DLD1 (cell line): ENCODE results near the gene SELENOO.

Source experiments
- in situ Hi-C: cut with HindIII; loops from 2 replicates; pipeline ENCODE4 v1.10.0; 2017; ENCODE audit warnings: low sequenced_read_pairs

Gene SELENOO

DNA sequence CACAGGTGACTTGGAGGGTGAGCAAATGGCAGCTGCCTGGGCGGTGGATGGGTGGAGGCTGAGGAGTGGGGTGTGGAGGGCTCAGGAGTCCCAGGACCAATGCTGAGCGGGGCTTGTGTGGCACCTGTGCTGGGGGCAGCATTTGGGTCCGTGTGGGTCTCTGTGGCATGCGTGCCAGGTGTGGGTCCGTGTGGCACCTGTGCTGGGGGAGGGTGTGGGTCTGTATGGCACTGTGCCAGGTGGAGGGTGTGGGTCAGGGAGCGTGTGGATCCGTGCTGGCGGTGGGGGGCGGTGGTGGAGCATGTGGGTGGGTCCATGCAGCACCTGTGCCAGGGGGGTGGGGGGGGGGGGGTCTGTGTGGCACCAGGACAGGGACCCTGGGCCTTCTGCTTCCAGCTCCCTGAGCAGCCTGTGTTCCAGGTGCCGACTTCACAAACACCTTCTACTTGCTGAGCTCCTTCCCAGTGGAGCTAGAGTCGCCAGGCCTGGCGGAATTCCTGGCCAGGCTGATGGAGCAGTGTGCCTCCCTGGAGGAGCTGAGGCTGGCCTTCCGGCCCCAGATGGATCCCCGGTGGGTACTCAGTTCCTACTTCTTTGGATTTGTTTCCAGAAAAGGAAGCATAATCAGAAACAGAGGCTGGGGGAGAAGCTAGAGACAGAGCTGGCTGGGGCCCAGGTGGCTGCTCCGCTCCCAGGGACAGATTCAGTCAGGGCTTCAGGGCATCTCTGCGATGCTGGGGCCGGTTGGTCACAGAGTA, 14.7 kb downstream of the SELENOO start:
- in situ Hi-C loops: no loop called here

DNA sequence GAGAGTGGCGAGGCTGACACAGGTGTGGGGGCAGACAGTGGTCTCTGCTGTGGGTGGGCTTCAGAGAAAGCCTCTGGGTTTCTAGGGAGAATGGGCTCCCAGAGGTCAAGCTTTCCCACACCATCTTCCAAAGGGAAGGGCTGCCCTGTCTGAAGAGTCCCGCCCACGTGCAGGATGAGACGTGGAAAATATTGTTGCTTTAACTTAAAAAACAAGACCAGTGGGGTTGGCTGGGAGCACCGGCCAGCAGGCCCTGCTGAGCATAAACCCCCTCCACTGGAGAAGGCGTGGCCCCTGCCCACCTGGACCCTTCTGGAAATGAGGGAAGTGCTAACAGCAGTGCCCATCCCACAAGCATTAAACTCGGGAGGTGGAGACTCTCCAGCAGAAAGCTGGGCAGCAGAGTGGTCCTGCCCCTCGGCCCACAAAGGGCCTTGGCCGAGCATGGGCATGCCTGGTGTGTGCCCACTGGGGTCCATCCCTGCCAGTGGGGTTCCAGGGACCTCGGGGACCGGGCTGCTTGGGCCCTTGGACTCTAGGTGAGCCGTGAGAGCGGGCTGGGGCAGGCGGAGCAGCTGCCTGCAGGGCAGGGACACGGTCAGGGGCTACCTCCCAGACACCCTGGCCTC, 15.4 kb downstream of the SELENOO start:
- in situ Hi-C loops: no loop called here

DNA sequence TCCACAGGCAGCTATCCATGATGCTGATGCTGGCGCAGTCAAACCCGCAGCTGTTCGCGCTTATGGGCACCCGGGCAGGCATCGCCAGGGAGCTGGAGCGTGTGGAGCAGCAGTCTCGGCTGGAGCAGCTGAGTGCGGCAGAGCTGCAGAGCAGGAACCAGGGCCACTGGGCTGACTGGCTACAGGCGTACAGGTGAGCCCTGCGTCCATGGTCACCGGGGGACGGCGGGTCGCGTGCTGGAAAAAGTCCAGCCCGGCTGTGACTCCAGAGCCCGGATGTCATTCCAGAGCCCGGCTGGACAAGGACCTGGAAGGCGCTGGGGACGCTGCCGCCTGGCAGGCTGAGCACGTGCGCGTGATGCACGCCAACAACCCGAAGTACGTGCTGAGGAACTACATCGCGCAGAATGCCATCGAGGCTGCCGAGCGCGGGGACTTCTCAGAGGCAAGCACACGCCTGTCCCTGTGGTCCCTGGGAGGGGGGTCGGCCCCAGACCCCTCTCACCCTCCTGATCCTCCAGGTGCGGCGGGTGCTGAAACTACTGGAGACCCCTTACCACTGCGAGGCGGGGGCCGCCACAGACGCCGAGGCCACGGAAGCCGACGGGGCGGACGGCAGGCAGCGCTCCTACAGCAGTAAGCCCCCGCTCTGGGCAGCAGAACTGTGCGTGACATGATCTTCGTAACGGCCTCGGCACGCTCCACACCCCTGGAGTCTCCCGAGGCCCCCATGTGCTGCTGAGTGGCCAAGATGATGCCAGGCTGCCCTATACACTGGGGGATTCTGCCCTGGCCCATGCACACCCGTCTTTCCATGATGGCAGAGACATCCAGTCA, 16.1 kb downstream of the SELENOO start:
- in situ Hi-C loops: no loop called here

DNA sequence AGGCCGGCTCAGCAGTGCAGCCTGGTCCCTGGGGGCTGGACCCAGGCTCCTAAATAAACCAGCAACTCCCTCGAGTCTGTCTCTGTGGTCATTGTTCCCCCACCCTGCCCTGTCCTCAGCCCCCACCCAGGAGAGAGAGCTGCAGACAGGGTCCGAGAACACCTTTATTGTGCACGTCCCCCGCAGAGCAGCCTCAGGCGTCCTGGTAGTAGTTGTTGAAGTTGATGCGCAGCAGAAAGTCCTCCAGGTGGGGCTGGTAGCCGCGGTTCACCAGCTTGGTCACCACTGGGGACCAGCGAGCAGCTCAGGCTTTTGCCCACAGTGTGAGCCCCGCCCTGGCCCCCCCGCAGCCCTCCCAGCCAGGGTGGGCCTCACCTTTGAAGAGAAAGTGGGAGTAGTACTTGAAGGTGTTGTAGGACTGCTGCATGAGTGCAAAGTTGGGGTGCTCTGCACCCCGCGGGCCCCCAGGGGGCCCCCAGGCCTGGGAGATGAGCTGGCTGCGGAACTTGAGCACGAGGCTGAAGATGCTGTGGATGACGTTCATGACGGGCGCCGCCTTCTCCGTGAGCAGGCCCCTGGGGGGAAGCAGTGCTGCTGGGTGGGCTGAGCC, 16.8 kb downstream of the SELENOO start:
- in situ Hi-C loops: no loop called here

DNA sequence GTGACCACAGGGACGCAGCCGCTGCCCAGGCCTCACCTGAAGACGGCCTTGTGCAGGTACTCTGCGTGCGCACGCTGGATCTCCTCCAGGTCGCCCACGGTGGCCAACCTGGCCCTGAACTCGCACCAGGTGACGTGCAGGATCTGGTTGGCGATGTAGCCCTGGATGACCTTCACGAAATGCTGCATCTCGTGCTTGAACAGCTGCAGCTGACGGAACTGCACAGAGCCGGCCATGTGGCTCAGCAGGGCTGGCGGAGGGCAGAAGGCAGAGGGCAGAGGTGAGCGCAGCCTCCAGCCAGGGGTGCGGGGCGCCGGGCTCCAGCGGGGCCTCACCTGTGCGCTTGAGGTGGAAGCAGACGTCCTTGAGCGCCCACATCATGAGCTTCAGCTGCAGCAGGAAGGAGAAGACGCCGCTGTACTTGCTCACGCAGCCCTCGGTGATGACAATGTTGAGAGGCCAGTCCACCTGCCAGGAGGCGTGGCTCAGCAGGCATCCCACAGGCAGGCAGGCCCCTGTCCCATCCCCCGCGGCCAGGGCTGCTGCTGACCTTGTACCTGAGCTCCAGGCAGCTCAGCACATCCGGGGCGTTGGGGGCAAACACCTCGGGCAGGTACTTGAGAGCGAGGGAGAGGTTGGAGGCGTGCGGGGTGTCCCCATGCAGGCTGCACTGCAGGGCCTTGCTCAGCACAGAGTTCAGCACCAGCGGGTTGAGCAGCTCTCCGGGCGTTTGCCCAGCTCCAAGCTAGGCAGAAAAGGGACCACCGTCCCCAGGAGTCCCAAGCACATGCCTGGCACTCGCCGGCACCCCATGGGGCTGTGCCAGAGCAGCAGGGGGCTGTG, 17.6 kb downstream of the SELENOO start:
- in situ Hi-C loops: no loop called here

DNA sequence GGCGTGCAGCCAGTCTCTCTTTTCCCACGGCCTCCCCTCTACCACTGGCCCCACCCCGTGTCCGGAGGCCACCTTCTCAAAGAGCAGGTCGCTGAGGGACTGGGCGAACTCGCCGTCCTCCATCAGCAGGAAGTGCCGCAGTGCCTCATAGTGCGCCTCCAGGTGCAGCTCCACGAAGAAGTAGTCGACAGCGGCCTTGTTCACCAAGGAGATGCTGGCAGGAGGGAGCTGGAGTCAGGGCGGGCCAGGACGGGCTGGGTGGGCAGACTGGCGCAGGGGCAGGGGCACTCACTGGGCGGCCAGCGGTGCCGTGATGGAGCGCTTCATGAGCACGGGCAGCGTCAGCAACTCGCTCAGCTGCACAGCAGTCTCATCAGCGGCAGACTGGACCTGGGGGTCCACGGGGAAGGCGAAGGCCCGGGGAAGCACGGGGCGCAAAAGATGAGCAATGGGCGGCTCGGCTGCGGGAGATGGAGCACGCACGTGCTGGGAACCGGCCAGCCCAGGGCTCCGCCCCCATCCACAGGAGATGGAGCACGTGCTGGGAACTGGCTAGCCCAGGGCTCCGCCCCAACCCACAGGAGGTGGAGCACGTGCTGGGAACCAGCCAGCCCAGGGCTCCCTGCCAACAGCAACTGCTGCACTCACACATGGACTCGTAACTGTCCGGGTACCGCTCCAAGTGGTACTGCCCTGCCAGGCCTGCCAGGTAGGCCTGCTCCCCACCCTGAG, 18.4 kb downstream of the SELENOO start:
- in situ Hi-C loops: no loop called here

DNA sequence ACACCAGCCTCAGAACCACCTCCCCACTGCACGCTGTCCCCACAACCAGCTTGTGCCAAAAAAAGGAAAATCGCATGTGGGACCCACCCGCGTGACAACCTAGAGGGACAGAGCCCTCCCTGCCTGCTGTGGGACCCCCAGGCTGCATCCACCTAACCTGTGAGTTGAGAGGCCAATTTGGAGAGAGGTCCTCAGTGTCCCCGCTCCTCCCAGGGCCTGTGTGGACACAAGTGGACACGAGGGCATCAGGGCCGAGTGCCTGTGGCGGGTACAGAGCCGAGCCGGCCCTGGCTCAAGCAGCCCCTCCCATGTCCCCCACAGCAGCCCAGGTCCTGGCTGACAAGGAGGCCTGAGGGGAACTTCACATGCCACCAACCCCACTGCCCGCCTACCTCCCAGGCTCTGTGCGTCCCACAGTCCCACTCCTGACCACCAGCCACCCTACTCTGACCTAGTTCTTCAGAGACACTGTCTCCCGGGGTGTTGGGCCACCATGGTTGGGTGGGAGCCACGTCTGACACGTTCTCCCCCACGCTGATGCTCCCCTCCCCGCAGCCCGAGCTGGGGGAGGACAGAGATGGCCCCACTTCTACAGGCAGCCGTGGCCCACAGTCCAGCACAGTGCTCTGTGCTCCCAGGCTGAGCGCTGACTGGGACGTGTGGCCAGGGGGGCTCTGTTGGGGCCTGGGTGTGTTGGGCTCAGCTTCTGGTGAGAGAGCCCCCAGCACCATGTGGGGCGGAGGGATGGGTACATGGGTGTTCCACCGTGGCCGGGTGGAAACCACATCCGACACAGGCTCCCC, 19.2 kb downstream of the SELENOO start:
- in situ Hi-C loops: no loop called here

DNA sequence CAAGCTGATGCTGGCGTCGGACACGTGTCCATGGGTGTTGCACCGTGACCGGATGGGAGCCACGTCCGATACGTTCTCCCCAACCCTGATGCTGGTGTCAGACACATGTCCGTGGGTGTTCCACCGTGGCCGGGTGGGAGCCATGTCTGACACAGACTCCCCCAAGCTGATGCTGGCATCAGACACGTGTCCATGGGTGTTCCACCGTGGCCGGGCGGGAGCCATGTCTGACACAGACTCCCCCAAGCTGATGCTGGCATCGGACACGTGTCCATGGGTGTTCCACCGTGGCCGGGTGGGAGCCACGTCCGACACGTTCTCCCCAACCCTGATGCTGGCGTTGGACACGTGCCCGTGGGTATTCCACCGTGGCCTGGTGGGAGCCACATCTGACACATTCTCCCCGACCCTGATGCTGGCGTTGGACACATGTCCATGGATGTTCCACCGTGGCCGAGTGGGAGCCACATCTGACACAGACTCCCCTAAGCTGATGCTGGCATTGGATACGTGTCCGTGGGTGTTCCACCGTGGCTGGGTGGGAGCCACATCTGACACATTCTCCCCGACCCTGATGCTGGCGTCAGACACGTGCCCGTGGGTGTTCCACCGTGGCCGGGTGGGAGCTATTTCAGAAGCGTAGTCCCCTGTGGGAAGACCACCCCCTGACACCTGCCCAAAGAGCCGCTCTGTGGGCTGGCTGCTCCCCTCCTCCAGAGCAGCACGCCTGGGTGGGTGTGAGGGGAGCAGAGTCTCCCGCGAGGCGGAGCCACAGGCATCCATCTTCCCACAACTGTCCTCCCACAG, 20.0 kb downstream of the SELENOO start:
- in situ Hi-C loops: no loop called here

DNA sequence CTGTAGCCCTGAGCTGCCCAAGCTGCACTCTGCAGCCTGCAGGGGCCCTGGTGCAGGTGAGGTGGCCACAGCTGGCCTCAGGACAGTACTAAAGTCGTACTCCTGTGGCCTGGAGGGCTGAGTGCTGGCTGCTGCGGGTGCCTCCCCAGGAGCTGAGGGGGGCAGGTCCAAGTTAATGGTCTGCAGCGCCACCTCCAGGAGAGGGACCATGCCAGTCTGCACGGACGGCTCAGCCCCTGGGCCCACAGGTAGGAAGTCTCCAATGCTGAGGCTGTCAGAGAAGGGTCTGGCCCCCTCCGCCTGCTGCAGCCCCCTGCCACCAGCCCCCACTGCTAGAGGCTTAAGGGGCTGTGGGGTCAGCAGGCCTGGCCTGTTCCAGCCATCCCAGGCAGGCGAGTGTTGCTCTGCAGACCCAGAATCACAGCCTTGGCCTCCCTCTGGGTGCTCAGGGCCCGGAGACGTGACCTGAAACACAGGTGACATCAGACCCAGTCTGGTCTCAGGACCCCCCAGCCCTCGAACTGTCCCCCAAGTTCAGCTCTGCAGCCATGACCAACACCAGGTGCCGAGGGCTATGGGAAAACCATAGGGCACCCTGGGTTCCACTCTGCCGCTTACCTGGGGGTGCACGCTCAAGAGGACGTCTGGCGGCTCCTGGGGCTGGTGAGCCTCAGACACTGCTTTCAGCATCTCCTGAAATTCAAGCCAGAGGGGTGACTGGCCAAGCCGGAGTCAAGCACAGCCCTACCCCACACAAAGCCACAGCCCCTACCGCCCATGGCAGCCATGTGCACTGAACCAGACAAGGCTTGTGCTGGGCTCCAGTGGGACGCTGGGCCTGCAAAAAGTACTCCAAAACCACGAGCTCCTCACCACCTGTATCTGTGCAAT, 20.8 kb downstream of the SELENOO start:
- in situ Hi-C loops: no loop called here

DNA sequence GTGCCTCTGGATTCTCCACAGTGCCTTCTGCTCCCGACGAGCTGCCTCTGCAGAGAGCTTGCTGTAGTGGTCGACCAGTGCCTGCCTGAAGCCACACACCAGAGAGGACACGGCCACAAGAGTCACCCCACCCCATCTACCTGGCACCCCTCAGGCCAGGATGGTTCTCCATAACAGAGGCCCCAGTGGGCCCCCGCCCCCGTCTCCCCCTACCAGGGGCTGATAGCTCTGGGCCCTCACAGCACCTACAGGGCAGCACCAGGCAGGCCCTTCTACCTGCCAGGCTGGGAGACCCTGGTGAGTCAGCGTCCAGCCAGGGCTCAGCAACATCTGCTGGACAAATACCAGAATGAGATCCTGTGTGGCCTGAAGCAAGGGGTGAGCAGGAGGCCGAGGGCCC, 21.7 kb downstream of the SELENOO start:
- in situ Hi-C loops: no loop called here

DNA sequence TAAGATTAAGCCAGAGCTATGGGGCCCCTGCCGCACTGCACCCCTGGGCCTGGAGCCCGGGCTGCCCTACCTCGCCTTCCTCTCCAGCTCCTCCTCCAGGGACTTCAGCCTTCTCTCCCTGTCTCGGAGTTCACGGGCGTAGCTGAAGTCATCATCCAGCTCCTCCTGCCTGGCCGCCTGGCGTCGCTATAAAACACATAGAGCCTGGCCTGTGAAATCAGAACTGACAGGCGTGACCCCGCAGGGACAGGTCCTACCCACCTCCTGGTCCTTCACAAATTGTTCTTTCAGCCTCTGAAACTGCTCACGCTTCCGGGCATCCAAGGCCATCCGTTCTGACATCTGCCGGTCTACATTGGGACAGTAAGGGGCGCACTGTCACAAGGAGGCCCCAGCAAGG, 23.3 kb downstream of the SELENOO start:
- in situ Hi-C loops: no loop called here

DNA sequence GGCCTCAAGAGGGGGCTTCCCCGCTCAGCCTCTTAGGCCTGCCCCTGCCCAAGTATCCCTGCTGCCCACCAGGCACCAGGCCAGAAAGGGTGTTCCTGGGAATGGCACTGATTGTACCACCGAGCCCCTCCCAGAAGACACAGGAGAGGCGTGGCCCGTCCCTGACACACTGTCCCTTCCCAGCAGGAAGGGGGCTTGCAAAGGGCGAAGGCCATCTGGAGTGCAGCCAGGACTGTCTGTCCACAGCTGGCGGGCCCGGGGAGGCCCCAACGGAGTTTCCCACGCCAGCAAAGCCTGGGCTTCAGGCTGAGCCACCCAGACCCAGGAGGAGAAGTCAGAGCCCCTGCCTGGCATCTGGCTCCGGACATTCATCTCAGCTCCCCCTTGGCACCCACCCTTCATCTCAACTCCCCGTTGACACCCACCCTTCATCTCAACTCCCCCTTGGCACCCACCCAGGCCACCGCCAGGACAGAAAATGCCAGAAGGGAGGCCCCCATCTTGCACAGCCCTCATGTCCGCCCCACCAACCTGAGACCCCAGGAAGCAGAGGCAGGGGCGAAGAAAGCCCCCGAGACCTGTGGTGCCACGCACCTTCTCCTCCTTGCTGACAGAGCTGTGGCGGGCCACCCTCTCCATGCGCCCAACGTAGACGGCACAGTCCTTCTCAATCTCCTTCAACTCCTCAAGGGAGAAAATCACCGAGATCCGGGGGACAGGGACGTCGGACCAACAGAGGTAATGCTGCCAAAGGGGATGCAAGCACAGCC, 24.6 kb downstream of the SELENOO start:
- in situ Hi-C loops: no loop called here

DNA sequence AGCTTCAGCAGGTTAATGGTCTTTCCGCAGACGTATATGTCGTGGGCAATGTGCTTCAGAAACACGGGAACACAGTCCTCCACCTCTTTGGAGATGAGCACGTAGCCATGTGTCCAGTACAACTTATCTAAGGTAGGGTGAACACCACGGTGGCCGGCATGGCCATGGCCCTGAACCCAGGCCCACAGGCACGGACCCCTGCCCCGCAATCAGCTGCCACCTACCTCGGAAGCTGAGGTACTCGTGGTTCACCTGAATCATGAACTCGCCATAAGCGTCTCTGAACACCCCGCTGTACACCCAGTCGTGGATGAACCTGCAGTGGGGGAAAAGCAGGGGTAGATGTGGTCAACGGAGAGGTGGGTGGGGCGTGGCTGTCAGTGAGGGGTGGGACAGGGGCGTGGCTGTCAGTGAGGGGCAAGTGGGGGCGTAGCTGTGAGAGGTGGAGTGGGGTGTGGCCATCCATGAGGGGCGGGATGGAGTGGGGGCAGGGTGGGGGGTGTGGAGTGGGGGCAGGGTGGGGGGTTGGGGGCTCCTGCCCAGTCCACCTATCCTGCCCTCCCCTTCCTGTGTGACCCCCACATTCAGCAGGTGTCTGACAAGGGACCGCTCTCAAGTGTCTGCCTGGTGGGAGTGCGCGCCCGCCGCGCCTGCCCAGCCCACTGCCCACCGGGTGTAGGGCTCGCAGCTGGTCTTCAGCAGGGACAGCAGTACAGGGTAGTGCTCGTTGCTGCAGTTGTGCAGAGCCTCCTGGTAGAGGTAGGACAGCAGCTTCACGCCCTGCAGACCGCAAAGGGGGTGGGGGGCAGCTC, 25.5 kb downstream of the SELENOO start:
- in situ Hi-C loops: no loop called here

DNA sequence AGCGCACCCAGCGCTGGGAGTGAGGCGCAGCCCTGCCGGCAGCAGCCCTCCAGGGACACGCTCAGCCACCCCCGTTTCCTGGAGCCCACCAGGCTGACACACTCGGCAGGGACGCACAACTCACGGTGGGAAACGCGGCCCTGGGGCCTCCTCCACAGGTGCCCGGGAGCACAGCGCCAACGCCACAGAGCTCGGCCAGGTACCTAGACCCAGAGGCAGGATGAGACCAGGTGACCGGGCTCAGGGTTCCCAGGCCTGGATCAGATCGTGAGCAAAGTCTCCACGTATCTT, 26.0 kb downstream of the SELENOO start:
- in situ Hi-C loops: no loop called here

DNA sequence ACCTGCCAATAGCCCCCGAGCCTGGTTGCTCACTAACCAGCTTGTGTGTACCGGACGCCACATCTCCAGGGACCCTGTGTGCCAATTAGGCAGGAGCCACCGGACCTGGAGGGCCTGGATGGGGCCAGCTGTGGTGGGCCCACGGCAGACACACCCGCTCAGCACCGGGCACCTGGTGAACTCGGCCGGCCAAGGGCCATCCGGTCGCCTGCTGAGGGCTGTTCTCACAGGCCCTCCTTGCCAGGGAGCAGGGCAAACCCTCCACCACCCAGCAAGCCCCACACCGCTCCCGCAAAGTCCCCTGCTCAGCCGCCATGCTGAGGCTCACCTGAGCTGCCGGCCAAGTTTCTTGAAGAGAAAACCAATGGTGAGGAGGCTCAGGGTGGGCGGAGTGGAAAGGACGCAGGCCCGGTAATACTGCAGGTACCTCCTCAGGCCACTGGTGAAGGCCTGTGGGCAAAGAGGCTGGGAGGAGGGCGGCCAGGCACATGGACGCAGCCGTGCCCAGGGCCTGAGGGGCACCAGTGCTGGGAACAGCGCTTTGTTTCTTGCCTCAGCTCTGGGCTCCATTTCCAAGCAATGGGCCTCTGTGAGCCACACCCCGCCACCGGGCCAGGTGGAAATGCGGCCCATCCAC, 26.9 kb downstream of the SELENOO start:
- in situ Hi-C loops: no loop called here
